NCI-H1930 (cell line): ENCODE results near the gene ASB10.

Experiments used
- DNase-seq, 2 experiments: peaks; one replicate each; lab custom pipeline; 2025; lab: John Stamatoyannopoulos, UW

The ASB10 gene

DNA sequence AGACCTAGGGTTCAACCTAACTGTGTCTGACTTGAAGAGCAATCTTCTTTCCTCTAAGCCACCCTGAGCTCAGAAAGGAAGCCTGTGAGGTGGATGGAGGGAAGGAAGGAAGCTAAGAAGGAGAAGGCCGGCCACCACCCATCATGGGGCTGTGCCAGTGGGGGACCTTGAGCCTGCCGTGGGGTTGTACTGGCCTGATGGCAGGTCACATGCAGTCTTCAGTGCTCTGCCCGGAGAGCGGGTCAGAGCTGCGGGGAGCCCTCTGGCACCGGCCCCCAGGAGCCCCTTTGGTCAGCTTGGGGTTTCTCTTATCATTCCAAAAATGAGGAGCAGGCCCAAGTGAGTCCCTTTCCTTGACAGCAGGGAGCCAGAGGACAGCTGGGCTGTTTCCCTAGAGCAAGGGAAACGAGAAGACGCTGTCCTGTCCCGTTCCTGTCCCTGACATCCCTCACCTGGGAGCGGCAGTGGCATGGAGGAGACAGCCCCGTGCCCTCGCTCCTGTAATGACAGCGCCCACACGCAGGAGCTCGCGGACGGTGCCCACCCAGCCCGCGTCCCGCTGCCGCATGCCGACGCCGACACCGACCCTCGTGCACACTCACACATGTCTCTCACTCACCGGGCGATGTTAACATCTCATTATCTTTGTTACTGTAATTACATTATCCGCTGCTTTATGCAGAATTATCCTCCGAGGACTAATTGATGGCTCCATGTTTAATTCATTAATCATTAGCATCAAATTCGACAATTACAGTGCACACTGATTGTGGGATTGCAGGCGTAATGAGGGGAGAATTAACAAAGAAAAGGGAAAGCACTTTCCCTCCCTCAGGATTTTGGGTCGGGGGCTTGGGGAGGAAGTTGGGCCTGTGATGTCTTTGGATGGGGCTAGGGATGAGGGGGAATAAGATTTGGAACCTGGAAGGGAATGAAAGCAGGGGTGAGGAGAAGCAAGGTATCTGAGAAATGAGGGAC is 50.9 kb downstream of the ASB10 start:
- no peak for DNase-seq

DNA sequence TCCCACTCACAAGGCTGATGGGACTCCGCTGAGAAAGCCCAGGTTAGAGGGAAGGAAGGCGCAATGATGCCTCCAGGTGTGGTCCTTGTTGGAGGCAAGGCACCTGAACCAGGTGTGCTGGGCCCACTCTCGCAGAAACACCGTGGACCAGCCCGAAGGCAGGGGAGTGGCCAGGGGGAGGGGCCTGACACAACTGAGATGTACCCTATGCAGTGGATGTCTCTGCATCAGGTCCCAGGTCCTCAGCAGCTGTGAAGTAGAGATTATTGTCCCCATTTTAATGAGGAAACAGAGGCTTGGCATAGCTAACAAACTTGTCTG is 51.6 kb downstream of the ASB10 start:
- no peak for DNase-seq

DNA sequence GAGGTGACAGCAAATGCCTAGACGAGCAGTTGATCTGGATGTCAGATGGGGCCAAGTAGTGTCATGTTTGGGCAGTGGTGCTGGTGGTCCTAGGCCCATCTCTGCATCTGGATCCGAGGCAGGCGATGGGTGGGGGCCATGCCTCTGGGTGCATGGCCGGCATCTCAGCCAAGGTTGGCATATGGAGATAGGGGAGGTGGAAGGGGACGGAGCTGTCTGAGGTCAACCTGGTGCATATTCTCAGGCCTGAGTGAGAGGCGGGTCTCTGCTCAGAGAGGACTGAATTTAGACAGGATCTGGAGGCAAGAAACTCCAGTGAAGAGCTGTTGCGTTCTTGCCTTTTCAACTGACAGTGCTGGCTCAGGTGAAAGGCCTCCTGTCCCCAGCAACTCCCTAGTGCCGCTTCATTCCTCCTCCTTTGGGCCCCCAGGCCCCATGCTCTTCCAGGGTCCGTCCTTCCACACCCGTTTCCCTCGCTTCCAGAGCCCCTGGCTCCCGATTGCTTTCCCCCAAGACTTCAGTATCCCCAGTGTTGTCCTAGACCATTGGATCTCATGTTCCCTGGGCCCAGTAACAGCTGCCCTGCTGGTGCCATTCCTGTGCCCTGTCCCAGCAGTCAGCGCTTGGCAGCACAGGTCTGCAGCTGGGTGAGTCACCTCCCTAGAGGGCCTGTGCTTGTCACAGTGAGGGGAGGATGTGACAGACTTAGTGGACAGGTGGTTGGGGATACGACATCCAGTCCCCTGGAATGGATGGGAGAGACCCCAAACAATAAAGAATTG is 52.1 kb downstream of the ASB10 start:
- no peak for DNase-seq

DNA sequence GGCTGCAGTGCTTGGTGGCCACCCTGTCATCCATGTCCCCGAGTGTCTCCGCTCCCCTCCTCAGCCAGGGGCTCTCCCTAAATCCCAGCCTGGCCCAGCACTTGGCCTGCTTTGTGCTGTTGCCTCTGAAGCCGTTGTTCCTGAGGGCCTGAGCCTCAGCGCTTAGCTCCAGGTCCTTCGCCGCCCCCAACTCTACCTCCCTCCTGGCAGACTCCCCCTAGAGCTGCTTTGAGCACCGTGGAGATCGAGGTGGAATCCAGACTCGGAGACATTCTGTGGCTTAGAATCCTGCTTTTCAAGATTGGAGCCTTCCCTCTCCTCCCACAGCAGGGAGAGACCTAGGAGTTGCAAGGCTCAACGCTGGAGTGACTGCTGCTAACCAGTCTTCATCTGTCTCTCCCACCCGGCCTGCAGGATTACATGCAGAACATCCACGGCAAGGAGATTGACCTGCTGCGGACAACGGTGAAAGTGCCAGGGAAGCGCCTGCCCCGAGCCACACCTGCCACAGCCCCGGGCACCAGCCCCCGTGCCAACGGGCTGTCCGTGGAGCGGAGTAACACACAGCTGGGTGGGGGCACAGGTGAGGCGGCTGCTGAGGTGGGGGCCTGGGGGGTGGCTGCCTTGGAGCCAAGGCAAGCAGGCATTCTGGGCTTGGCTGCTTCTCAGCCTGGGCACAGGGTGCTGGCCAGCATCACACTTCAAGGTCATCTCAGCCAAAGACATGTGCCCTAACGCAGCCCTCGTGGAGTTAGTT is 52.9 kb downstream of the ASB10 start:
- DNase-seq, result no peak

DNA sequence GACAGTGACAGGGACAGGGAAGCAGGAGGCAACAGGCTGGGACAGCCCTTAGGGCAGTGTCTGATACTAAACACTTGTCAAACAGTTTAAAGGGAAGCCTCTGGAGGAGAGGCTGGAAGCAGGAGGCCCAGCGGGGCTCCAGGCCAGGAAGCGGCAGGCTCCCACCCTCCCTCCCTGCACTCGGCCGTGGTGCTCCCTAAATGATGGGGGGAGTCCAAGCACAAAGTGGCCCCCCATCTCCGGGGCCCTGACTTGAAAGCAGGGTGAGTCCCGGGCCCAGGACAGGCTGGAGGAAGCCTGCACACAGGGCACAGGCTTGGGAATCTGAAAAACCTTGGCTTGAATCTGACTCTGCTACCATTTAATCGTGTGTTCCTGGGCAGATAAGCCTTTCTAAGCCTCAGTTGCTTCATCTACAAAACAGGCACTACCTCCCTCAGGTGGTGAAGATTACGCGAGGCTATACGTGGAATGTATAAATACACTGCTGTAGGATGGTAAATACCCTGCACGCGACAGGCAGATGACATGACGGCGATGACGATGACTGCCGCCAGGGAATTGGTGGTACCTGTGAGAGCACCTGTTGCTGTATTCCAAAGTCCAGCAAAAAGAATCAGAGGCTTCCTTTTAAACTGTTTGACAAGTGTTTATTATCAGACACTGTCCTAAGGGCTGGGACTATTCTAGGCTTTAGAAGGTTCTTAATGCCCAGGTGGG is 53.6 kb downstream of the ASB10 start:
- DNase-seq, result no peak

DNA sequence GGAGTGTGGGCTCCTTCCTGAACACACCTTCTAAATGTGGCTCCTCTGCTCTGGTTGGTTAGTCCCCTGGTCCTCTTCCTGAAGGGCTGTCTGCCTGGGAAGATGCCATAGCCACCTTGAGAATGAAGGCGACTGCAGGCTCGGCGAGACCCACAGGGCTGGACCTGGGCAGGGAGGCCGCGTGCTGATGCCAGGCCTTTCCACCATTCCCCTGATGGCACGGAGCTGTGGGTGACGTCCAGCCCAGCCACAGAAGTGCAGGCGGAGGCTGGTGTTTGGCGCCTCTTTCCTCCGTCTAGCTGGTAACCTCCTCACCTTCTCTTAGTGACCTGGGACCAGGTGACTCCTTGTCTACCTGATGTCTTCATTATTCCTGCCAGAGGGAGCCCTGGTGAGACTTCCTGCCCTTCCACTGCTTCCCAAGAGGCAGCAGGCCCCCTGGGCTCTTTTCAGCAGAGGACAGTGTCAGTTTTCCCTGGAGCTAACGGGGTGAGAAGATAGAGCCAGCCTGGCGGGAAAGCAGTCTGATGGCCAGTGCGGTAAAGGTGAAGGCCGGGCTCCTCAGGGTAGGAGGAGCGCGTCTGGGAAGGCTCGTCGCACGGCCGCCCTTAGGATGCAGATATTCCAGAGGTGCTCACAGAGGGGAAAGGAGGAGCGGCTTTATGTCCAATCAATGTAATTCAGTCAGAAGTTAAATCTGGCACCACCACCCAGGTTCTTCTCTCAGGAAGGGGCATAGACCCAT is 54.4 kb downstream of the ASB10 start:
- no peak for DNase-seq

DNA sequence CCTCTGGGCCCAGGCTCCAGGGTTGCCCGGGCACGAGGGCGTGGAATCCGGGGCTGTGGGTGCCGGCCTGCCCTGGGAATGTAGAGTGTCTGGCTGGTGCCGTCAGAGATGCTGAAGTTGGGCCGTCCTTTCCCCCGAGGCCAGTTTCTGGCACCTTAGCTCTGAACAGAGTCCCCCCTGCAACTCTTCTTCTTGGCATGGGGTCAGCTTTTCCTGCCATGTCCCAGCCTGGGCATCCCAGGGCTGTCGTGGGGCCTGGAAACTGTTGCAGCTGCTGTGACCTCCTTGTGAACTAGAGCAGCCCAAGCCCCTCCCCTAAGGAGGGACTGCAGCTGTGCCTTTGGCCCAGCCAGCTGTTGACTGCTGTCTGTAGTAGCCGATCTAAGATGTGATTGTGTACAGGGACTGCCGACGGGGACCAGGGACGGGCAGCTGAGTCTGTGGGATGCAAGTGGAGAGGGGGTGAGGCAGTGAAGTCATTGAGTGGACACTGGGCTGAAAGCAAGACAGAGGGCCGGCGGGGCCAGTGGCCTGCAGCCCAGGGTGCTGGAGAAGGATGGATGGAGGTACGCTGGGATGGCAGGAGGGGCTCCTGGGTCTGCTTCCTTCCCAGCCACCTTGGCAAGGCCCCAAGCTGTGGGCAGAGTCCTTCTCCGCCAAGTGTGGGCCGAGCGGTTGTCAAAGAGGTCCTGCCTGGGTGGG is 55.3 kb downstream of the ASB10 start:
- no peak for DNase-seq

DNA sequence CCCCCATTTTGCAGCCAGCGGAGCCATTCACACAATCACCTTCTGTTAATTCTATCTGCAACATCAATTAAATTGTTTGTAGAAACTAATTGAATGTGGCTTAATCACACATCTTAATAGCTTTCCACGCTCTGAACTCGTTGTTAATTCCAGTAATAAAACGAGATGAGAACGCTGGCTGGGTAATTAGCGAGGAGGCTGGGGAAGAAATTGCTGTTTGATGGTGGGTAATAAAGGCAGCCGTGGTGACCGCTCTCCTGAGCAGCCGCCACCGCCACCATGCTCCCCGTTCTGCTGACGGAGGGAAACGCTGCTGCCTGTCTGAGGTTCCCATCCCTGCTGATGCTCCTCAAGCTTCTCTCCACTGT is 55.8 kb downstream of the ASB10 start:
- no peak for DNase-seq

DNA sequence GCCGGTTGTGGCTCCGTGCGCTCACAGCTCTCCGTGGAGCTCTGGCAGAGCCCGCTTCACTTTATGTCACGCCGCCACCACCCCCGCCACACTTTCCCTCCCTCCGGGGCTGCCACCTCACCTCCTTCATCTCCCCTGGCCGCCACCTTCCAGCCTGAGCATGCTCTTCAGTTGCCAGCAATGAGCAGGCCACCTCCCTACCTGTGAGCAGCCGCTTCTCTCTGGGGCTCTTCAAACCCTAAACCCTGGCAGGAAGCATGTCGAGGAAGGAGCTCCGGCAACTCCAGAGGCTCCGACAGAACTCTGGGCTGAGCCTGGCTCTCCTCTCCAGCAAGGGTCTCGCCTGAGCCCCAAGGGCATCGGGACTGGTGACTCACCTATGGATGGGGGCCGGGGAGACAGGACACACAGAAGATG is 56.3 kb downstream of the ASB10 start:
- DNase-seq, result no peak

DNA sequence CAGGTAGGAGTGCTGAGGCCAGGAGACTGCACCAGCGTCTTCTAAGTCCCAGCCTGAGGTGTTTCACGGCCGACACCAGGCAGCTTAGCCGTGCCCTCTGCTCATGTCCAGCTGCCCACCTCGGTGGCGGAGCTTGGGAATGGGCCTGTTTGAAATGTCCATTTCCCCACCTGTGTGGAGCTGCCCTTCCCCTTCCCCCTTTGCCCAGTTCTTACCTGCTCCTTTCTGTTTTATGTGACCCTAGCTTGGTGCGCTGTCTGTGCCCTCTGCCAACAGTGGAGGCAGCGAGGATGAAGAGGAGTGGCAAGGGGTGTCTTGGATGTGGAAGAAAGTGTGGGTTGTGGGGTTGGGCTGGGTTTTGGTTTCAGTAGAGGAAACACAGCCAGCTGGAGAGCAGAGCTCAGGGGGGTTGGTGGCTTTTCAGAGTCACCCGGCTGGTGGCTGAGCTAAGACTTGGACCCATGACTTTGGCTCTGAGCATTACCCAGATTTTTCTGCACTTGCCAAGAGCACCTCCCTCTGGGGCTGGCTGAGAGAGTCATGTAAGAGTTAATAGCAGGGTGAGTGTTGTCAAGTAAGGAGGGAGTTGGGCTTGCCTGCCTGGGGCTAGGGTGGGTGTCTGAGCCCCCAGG is 57.0 kb downstream of the ASB10 start:
- no peak for DNase-seq

DNA sequence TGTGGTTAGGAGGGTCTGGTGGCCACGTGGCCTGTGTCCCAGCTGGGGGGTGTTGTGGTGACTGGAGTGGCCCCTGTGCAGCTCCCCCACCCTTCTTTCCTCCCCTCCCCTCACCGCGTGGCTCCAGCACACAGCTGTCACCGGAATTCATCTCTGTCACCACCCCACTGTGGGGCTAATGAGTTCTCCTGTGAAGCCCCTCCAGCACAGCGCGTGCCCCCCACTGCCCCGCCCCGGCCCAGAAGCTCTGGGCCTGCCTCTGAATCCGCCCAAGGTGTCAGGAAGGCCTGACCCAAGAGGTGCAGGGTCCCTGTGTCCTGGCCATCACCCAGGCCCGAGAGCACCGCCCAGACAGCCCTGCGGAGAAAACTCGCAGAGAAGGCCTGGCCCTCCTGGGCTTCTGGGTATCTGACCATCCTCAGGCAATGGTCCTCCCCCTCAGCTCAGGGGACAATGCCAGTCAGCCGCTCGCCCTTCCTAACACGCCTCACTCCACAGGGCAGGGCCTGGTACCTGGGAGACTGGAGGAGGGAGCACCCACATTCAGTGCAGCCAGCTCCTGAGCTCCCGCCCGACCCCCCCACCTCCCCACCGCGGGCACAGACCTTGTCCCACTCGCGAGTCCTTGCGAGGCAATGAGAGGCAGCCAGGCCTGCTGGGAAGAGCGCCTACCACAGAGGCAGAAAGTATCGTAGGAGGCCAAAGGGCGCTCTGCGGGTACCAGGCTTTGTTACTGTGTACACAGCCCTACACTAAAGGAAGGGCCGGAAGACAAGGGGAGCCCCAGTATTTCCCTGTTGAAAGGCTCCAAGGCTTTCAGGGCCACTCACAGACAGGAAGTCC is 57.7 kb downstream of the ASB10 start:
- no peak for DNase-seq

DNA sequence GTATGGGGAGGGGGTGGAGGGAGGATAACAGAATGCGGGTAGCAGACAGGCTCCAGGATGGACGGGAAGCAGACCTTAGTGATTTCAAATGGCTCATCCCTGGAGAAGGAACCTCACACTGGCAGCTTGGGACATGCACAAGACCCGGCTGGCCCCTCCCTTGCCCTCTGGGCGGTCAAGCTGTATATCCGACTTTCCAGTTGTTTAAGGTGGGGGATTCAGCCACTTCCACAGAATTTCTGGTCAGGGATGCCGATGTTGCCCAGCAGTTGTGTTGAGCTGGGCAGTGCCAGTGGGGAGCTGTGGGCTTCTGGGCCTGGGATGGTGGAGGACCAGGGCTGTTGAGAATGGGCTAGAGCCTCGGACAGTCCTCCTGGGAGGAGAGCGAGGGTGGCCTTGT is 58.3 kb downstream of the ASB10 start:
- no peak for DNase-seq

DNA sequence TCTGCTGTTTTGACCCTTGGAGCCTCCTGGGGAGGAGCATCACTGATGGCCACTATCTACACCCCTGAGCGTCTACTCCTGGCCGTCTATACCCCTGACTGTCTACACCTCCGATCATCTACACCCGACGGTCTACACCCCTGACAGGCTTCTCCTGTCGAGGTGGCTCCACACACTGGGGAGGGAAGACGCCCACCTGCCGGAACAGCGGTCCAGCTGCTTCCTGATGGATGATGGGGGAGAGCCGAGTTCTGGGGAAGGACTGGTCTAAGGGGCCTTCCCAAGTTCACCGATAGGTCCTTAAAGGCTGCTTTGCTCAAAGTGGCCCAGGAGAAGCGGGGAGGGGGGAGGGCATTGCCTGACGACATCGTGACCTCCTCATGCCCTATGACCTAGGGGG is 58.9 kb downstream of the ASB10 start:
- DNase-seq, result no peak

DNA sequence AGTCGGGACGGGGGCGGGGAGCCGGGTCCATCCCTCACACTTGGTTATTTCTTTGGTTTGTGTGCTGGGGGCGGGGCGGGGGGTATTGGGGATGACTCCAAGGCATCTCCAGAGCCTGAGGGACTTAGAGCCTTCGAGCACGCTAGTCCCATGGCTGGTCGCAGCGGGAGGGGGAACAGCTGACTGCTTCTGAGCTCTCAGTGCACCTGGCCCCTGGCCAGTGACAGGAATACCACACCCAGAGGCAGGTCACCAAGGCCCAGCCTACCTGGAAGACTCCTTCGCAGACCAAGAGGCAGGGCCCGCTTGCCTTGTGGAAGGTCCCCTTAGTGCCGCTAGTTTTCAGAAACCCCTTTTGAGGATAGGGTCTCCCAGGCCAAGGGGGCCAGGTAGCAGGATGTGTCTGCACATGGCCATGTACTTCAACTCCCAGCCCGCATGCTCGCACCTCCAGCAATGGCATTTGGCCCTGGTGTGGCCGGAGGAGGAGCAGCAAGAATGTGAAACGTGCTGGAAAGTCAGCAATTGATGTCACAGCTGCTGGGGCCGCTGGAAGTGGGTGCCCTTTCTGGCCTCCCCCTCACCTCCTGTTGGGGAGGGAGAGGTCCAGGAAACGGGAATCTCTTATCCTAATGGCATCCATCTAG is 60.4 kb downstream of the ASB10 start:
- no peak for DNase-seq

DNA sequence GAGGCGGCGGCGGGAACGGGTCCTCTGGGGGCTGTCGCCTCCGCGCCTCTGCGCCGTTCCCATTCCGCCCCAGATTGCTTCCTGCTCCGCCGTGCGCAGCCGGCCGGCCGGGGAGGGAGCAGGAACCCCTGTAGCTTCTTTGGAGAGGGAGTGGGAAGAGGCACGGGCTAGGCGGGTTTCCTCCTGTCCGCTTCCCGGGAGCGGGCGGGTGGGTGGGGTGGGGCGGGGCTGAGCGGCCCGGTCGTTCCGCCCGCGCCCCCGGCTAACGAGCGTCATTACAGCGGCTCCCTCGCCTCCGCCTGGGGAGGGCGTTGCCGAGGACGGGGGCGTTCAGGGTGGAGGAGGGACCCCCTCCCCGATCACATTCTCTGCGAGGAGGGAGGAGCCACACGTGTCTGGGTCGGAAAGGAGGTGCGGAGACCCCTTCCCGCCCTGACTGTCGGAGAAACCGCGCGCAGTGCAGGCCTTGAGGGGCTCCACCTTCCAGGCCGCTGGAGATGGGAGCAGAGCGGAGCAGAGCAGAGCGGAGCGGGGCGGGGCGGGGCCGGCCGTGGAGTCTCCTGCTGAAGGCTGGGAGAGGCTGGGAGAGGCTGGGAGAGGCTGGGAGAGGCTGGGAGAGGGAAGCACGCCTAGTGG is 61.1 kb downstream of the ASB10 start:
- no peak for DNase-seq
